H1 (cell line): ENCODE measurements around the gene C10orf120. TPM values are rescaled to one million over a fixed set of nuclear protein-coding genes. Genes with fewer than 3 reads are reported as not detected.

Experiments
- CTCF ChIA-PET: fragments of 300-600 bp; sonication (Branson Sonifier 250); formaldehyde crosslinking; loops from one replicate; lab custom pipeline; 2021; ENCODE audit not compliant: partially characterized antibody; lab: Charles Lee
- POLR2A ChIA-PET: fragments of 300-600 bp; sonication (Branson Sonifier 250); formaldehyde crosslinking; loops from one replicate; lab custom pipeline; 2021; ENCODE audit warnings: inconsistent platforms; ENCODE audit not compliant: partially characterized antibody; lab: Charles Lee
- DNase-seq, 2 experiments: peaks; one replicate each; pipeline versions ENCODE4 v3.0.0 to v3.0.0-alpha.2; 2010 to 2022; ENCODE audit warnings: low spot score in 2 of 2, low read depth in 1 of 2, mixed read lengths in 1 of 2
- FAIRE-seq: peaks from 2 replicates; lab custom pipeline; 2011; peaks lifted over from hg19 to GRCh38; lab: Jason Lieb, UNC
- H2AFZ ChIP-seq: 2 replicates; pipeline ENCODE4 v1.8.1; 2012; ENCODE audit warnings: low read length, inconsistent platforms
- H2AK5ac ChIP-seq: 2 replicates; pipeline ENCODE4 v1.6.1; 2013; ENCODE audit warnings: low read depth, low read length
- H2BK120ac ChIP-seq: replicated peaks from 2 replicates; pipeline ENCODE3; 2013; ENCODE audit warnings: low read depth, low read length, inconsistent platforms
- H2BK12ac ChIP-seq: 2 replicates; pipeline ENCODE4 v1.6.1; 2013; ENCODE audit warnings: low read depth, low read length
- H2BK15ac ChIP-seq: 2 replicates; pipeline ENCODE4 v1.6.1; 2013; ENCODE audit warnings: low read length
- H2BK20ac ChIP-seq: 2 replicates; pipeline ENCODE4 v1.6.1; 2013; ENCODE audit warnings: low read length
- H2BK5ac ChIP-seq: 2 replicates; pipeline ENCODE4 v1.6.1; 2013; ENCODE audit warnings: low read depth, low read length
- H3K14ac ChIP-seq: 2 replicates; pipeline ENCODE4 v1.6.1; 2013; ENCODE audit warnings: inconsistent platforms; ENCODE audit not compliant: insufficient read length
- H3K18ac ChIP-seq: 2 replicates; pipeline ENCODE4 v1.6.1; 2013; ENCODE audit warnings: low read length; ENCODE audit errors: extremely low read depth
- H3K23ac ChIP-seq: 2 replicates; pipeline ENCODE4 v1.6.1; 2013; ENCODE audit warnings: inconsistent platforms; ENCODE audit not compliant: insufficient read length
- H3K23me2 ChIP-seq: 2 replicates; pipeline ENCODE4 v1.6.1; 2013; ENCODE audit warnings: low read depth, low read length
- H3K27ac ChIP-seq: 2 replicates; pipeline ENCODE4 v1.6.1; 2011; ENCODE audit warnings: low read depth, low read length, inconsistent platforms
- H3K27me3 ChIP-seq, 4 experiments: replicated peaks in 1 of 4; 1 replicate in 1 of 4; 2 replicates in 3 of 4; pipeline versions ENCODE4 v1.6.1 to v1.8.1; 2011 to 2013; ENCODE audit warnings: low read length in 3 of 4, mild to moderate bottlenecking in 3 of 4, inconsistent platforms in 2 of 4, mixed read lengths in 2 of 4, moderate library complexity in 1 of 4; ENCODE audit not compliant: control insufficient read depth in 3 of 4, insufficient read depth in 3 of 4; ENCODE audit errors: extremely low read depth in 1 of 4
- H3K36me3 ChIP-seq, 4 experiments: 2 replicates each; pipeline versions ENCODE4 v1.6.1 to v1.8.1; 2011 to 2013; ENCODE audit warnings: mild to moderate bottlenecking in 4 of 4, low read length in 3 of 4, moderate library complexity in 2 of 4, control low read depth in 1 of 4, inconsistent platforms in 1 of 4; ENCODE audit not compliant: insufficient read depth in 4 of 4, control insufficient read depth in 2 of 4
- H3K4ac ChIP-seq: replicated peaks from 2 replicates; pipeline ENCODE3; 2013; ENCODE audit warnings: low read length, low read depth, mixed read lengths, inconsistent platforms; ENCODE audit not compliant: insufficient read length
- H3K4me1 ChIP-seq, 4 experiments: replicated peaks in 1 of 4; 1 replicate in 1 of 4; 2 replicates in 3 of 4; pipeline versions ENCODE4 v1.6.1 to v1.8.1; 2011 to 2013; ENCODE audit warnings: low read length in 3 of 4, inconsistent platforms in 2 of 4, mixed read lengths in 1 of 4; ENCODE audit not compliant: insufficient read depth in 4 of 4, control insufficient read depth in 3 of 4
- H3K4me2 ChIP-seq, 2 experiments: 2 replicates each; pipeline versions ENCODE4 v1.6.1 to v1.8.1; 2011 to 2013; ENCODE audit warnings: low read depth in 2 of 2, low read length in 2 of 2, control low read depth in 1 of 2, inconsistent platforms in 1 of 2, mild to moderate bottlenecking in 1 of 2; ENCODE audit not compliant: insufficient read depth in 1 of 2
- H3K4me3 ChIP-seq, 4 experiments: fragments of 200-600, 300-600 bp in 1 of 4; sonication (generic), shearing (Covaris generic), sonication (Bioruptor Twin) in 1 of 4; 2 replicates each; pipeline versions ENCODE4 v1.5.1 to v1.8.1; 2011 to 2016; ENCODE audit warnings: low read length in 4 of 4, low read depth in 3 of 4, control low read depth in 2 of 4, inconsistent platforms in 2 of 4, mild to moderate bottlenecking in 2 of 4, mixed read lengths in 1 of 4, moderate library complexity in 1 of 4; ENCODE audit not compliant: insufficient read depth in 2 of 4; ENCODE audit errors: extremely low read depth in 1 of 4
- H3K56ac ChIP-seq: replicated peaks from 2 replicates; pipeline ENCODE3; 2013; ENCODE audit warnings: low read depth, mild to moderate bottlenecking, mixed read lengths, low read length, inconsistent platforms; ENCODE audit not compliant: insufficient read length
- H3K79me1 ChIP-seq: 2 replicates; pipeline ENCODE4 v1.6.1; 2013; ENCODE audit warnings: low read depth, low read length, control low read depth
- H3K79me2 ChIP-seq, 2 experiments: 2 replicates each; pipeline versions ENCODE4 v1.6.1 to v1.8.1; 2012 to 2013; ENCODE audit warnings: low read length in 2 of 2, mild to moderate bottlenecking in 2 of 2, inconsistent platforms in 1 of 2; ENCODE audit not compliant: insufficient read depth in 2 of 2, control insufficient read depth in 1 of 2
- H3K9ac ChIP-seq, 4 experiments: replicated peaks in 1 of 4; 1 replicate in 1 of 4; 2 replicates in 3 of 4; pipeline versions ENCODE4 v1.6.1 to v1.8.1; 2011 to 2013; ENCODE audit warnings: low read depth in 3 of 4, low read length in 3 of 4, control low read depth in 2 of 4, mild to moderate bottlenecking in 2 of 4, moderate library complexity in 2 of 4, inconsistent platforms in 1 of 4; ENCODE audit errors: extremely low read depth in 1 of 4
- H3K9me3 ChIP-seq, 2 experiments: 2 replicates each; pipeline versions ENCODE4 v1.6.1 to v1.8.1; 2012 to 2013; ENCODE audit warnings: mild to moderate bottlenecking in 2 of 2, moderate library complexity in 2 of 2, control low read depth in 1 of 2, inconsistent platforms in 1 of 2, low read depth in 1 of 2, low read length in 1 of 2, mixed read lengths in 1 of 2; ENCODE audit not compliant: insufficient read depth in 2 of 2
- H4K20me1 ChIP-seq, 2 experiments: replicated peaks in 1 of 2; 2 replicates each; pipeline versions ENCODE3 to v1.8.1; 2011 to 2013; ENCODE audit warnings: inconsistent platforms in 2 of 2, low read length in 2 of 2, mild to moderate bottlenecking in 1 of 2; ENCODE audit not compliant: insufficient read depth in 2 of 2, control insufficient read depth in 1 of 2
- H4K5ac ChIP-seq: 2 replicates; pipeline ENCODE4 v1.6.1; 2013; ENCODE audit warnings: low read length, low read depth, mixed read lengths, inconsistent platforms; ENCODE audit not compliant: insufficient read length
- H4K8ac ChIP-seq: 2 replicates; pipeline ENCODE4 v1.8.0; 2013; ENCODE audit warnings: mild to moderate bottlenecking, moderate library complexity, low read length, inconsistent platforms; ENCODE audit not compliant: insufficient read depth; ENCODE audit errors: extremely low read depth
- H4K91ac ChIP-seq: replicated peaks from 2 replicates; pipeline ENCODE3; 2013; ENCODE audit warnings: low read length, mixed read lengths, inconsistent platforms; ENCODE audit not compliant: insufficient read length
- BRCA1 ChIP-seq: IDR thresholded peaks from 2 replicates; pipeline ENCODE4 v1.6.1; 2012; ENCODE audit warnings: low read depth, low read length, improper control_type of control experiment
- CREB1 ChIP-seq: IDR thresholded peaks from 2 replicates; pipeline ENCODE4 v1.6.1; 2012; ENCODE audit warnings: inconsistent platforms
- MAFK ChIP-seq: IDR thresholded peaks from 2 replicates; pipeline ENCODE4 v1.6.1; 2012; ENCODE audit warnings: low read depth, mild to moderate bottlenecking, improper control_type of control experiment, low read length
- RBBP5 ChIP-seq: IDR thresholded peaks from 2 replicates; pipeline ENCODE4 v1.7.1; 2012; ENCODE audit warnings: low read depth, mild to moderate bottlenecking, inconsistent platforms, low read length, moderate library complexity, borderline replicate concordance
- RFX5 ChIP-seq: IDR thresholded peaks from 2 replicates; pipeline ENCODE4 v1.6.1; 2011; ENCODE audit warnings: low read depth, low read length, improper control_type of control experiment, borderline replicate concordance
- RXRA ChIP-seq: IDR thresholded peaks from 2 replicates; pipeline ENCODE4 v1.6.1; 2011; ENCODE audit warnings: low read depth, mild to moderate bottlenecking, low read length, moderate library complexity; ENCODE audit not compliant: insufficient read depth
- SAP30 ChIP-seq: fragments of 300-600 bp; sonication (generic); IDR thresholded peaks from 2 replicates; pipeline ENCODE4 v1.7.1; 2012; ENCODE audit warnings: low read length, moderate library complexity, mild to moderate bottlenecking, inconsistent platforms; ENCODE audit not compliant: insufficient read depth, insufficient replicate concordance
- SIN3A ChIP-seq, 2 experiments: IDR thresholded peaks in 1 of 2; conservative IDR thresholded peaks in 1 of 2; 2 replicates each; pipeline ENCODE4 v1.6.1; 2011 to 2012; ENCODE audit warnings: low read length in 2 of 2, improper control_type of control experiment in 1 of 2, low read depth in 1 of 2, mild to moderate bottlenecking in 1 of 2
- SIX5 ChIP-seq: IDR thresholded peaks from 2 replicates; pipeline ENCODE4 v1.6.1; 2011; ENCODE audit warnings: mild to moderate bottlenecking, low read depth, low read length
- SRF ChIP-seq: IDR thresholded peaks from 2 replicates; pipeline ENCODE4 v1.6.1; 2011; ENCODE audit warnings: mild to moderate bottlenecking, low read depth, low read length, moderate library complexity
- YY1 ChIP-seq: IDR thresholded peaks from 2 replicates; pipeline ENCODE4 v1.6.1; 2011; ENCODE audit warnings: low read depth, mild to moderate bottlenecking, low read length
- WGBS, 2 experiments: shearing (Covaris generic) in 1 of 2; methylation state at CpG; one replicate each; pipeline versions ENCODE4 v1.1.6 to v1.1.7; 2013 to 2015; ENCODE audit warnings: low lambda C conversion rate in 2 of 2, mixed read lengths in 2 of 2, inconsistent platforms in 1 of 2, low coverage in 1 of 2, missing lambda C conversion rate in 1 of 2; ENCODE audit not compliant: insufficient replicate concordance in 2 of 2, insufficient coverage in 1 of 2, insufficient read length in 1 of 2; ENCODE audit errors: extremely low coverage in 1 of 2, missing lambda C conversion rate in 1 of 2; 5-methylcytosine and 5-hydroxymethylcytosine counted together
- polyA plus RNA-seq, 7 experiments: library from polyadenylated mRNA; depleted of rRNA in 3 of 7; stranded (reverse) in 5 of 7; unstranded in 2 of 7; fragments of >200 nt in 5 of 7; fragments of 200-250 nt in 2 of 7; gene quantifications; 1 replicate in 5 of 7; 2 replicates in 1 of 7; 4 replicates in 1 of 7; pipeline versions ENCODE4 v1.2.1 to v1.2.3, GENCODE V29; 2011 to 2013; ENCODE audit warnings: missing spikeins in 2 of 7, mixed read lengths in 2 of 7
- total RNA-seq: library from RNA; stranded (reverse); fragmentation: NEBNext Ultra II Directional; extraction: Animal tissue kit (Norgen Biotek cat#: 25700); gene quantifications from 2 replicates; pipeline ENCODE4 v1.2.1, GENCODE V29; 2021
- TF ChIP-seq, protein P1 (sequence below), 3 experiments: IDR thresholded peaks; 1 replicate in 2 of 3; 2 replicates in 1 of 3; pipeline versions ENCODE4 v1.5.1 to v1.6.1; 2011; ENCODE audit warnings: low read length in 3 of 3, mild to moderate bottlenecking in 3 of 3, inconsistent platforms in 2 of 3, low read depth in 1 of 3, moderate library complexity in 1 of 3; ENCODE audit not compliant: insufficient read depth in 1 of 3; ENCODE audit errors: control extremely low read depth in 1 of 3

The C10orf120 gene
- total and polyA plus RNA-seq, 2 of the 8 experiments (the other 6 are each of a cell fraction or from before 2014, with no cell fraction given), result not detected

DNA sequence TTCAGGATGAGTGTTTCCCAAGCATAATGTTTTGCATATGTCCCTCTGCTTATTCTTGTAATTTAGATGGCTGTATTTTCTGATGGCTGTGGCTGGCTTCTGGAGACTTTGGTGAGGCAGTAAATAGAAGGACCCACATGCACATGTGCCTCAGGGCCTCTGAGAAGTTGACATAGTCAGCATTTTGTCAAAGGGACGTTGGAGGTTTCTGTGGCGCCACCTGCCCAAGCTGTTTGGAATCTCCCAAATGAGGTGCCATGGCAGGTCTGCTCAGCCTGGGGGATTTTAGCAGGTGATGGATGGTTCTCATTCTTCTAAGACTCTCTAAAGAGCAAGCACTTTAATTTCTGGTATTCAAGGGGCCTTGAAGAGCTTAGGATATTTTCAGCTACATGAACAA is 29.8 kb downstream of the C10orf120 start:
- POLR2A ChIA-PET, result no interaction called here
- Histone ChIP-seq H3K23me2 (no peaks in the 10 kb centered on the region), H3K27me3 (no peaks in the 10 kb centered on the region), H3K36me3 (no peaks in the 10 kb centered on the region), H3K23ac (no peak overlapping the region), H3K4me2 (no peak overlapping the region), H2BK120ac (no peak overlapping the region), H4K20me1 (no peaks in the 10 kb centered on the region), H3K9me3 (no peaks in the 10 kb centered on the region), H2AFZ (no peak overlapping the region), H3K79me2 (no peaks in the 10 kb centered on the region), H3K4me1 (0 out of 7 replicates have a peak, but pooled peaks cover 0 to 2% (median 0%) of the 10 kb centered on the region in 4 experiments), H3K4ac (no peak overlapping the region), H4K8ac (no peak overlapping the region), H2BK5ac (no peak overlapping the region), H3K56ac (no peak overlapping the region), H2AK5ac (no peak overlapping the region), H3K79me1 (no peaks in the 10 kb centered on the region), H3K18ac (no peak overlapping the region), H3K4me3 (no peak overlapping the region), H3K27ac (no peak overlapping the region), H3K14ac (no peak overlapping the region), H2BK15ac (no peak overlapping the region), H4K91ac (no peak overlapping the region), H4K5ac (no peak overlapping the region), H2BK20ac (no peak overlapping the region), H2BK12ac (no peak overlapping the region), H3K9ac (no peak overlapping the region)
- no peak for DNase-seq
- WGBS, 2 experiments, result 78% methylated on average over 2 of the region's 2 CpGs; no CpG with 5 or more reads in 1 of the 2 experiments
- no peak for FAIRE-seq
- CTCF ChIA-PET, result interaction anchor here (1.0 to 3.2 kb wide), 7 partner anchors 9 to 24 kb away, joined by 3 to 27 read pairs (median 3); no protein-coding TSS in a partner anchor
- TF ChIP-seq SIN3A (conservative IDR thresholded peaks at IDR 0.05 in 1 of 2, IDR thresholded peaks at IDR 0.05 in 1 of 2; ENCODE audit: low read depth in 1 of 2, low read length in 2 of 2), result no peak
- no peak for TF ChIP-seq SAP30
- no peak for TF ChIP-seq CREB1
- TF ChIP-seq SRF, result no peak
- TF ChIP-seq RXRA, result no peak
- TF ChIP-seq, protein P1, sequence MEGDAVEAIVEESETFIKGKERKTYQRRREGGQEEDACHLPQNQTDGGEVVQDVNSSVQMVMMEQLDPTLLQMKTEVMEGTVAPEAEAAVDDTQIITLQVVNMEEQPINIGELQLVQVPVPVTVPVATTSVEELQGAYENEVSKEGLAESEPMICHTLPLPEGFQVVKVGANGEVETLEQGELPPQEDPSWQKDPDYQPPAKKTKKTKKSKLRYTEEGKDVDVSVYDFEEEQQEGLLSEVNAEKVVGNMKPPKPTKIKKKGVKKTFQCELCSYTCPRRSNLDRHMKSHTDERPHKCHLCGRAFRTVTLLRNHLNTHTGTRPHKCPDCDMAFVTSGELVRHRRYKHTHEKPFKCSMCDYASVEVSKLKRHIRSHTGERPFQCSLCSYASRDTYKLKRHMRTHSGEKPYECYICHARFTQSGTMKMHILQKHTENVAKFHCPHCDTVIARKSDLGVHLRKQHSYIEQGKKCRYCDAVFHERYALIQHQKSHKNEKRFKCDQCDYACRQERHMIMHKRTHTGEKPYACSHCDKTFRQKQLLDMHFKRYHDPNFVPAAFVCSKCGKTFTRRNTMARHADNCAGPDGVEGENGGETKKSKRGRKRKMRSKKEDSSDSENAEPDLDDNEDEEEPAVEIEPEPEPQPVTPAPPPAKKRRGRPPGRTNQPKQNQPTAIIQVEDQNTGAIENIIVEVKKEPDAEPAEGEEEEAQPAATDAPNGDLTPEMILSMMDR (IDR thresholded peaks at IDR 0.05; ENCODE audit: control extremely low read depth in 1 of 3, insufficient read depth in 1 of 3, low read depth in 1 of 3, low read length in 3 of 3), result peak; percentile 31 to 54 (median 46); a peak in 3 of 4 replicates
- no peak for TF ChIP-seq RBBP5
- no peak for TF ChIP-seq BRCA1
- TF ChIP-seq SIX5, result no peak
- no peak for TF ChIP-seq RFX5
- TF ChIP-seq YY1, result no peak
- TF ChIP-seq MAFK, result peak; percentile 85
